Tibial nerve (tissue), 4 donors: ENCODE measurements around the gene CAMK2G. TPM values are rescaled to one million over a fixed set of nuclear protein-coding genes. Genes with fewer than 3 reads are reported as not detected.
A peak's percentile ranks its signal among the peaks of the same experiment; 100 is the strongest.

Experiments
- DNase-seq, 2 donors: peaks; one replicate each; pipeline ENCODE4 v3.0.0-alpha.2; 2019; ENCODE audit warnings: low spot score in 2 of 2
- H3K27ac ChIP-seq, 4 donors: fragments of 200-600 bp; sonication (generic) in 3 of 4; one replicate each; pipeline ENCODE4 v1.5.1; 2017 to 2019; ENCODE audit warnings: mild to moderate bottlenecking in 1 of 4
- H3K27me3 ChIP-seq, 2 donors: fragments of 200-600 bp; sonication (generic) in 1 of 2; one replicate each; pipeline versions ENCODE4 v1.5.1 to v1.6.0; 2017 to 2019
- H3K36me3 ChIP-seq, 3 donors: fragments of 200-600 bp; sonication (generic); one replicate each; pipeline ENCODE4 v1.5.1; 2018 to 2019
- H3K4me1 ChIP-seq, 4 donors: fragments of 200-600 bp; sonication (generic) in 3 of 4; one replicate each; pipeline ENCODE4 v1.5.1; 2017 to 2019
- H3K4me3 ChIP-seq, 4 donors: fragments of 200-600 bp; sonication (generic) in 3 of 4; one replicate each; pipeline ENCODE4 v1.5.1; 2017 to 2019; ENCODE audit warnings: mild to moderate bottlenecking in 1 of 4, moderate library complexity in 1 of 4
- H3K9me3 ChIP-seq, 4 donors: fragments of 200-600 bp; sonication (generic) in 3 of 4; one replicate each; pipeline ENCODE4 v1.5.1; 2017 to 2019
- CTCF ChIP-seq, 5 experiments: fragments of 200-600 bp in 3 of 5; fragments of 450-650 bp in 2 of 5; sonication (generic) in 3 of 5; IDR thresholded peaks; one replicate each; pipeline ENCODE4 v1.5.1; 2016 to 2019; ENCODE audit warnings: antibody characterized with exemption in 5 of 5, mild to moderate bottlenecking in 3 of 5, moderate library complexity in 2 of 5
- EP300 ChIP-seq, 2 donors: sonication (generic); formaldehyde crosslinking; IDR thresholded peaks; one replicate each; pipeline ENCODE4 v1.6.1; 2017; ENCODE audit warnings: antibody characterized with exemption in 2 of 2, mild to moderate bottlenecking in 1 of 2
- POLR2A ChIP-seq, 2 donors: fragments of 450-650 bp; IDR thresholded peaks; one replicate each; pipeline ENCODE4 v1.6.1; 2017; ENCODE audit warnings: antibody characterized with exemption in 2 of 2, mild to moderate bottlenecking in 2 of 2, moderate library complexity in 2 of 2
- WGBS, 2 donors: methylation state at CpG; one replicate each; pipeline ENCODE4 v1.1.5; 2018; 5-methylcytosine and 5-hydroxymethylcytosine counted together
- total RNA-seq, 4 donors: library from RNA; depleted of rRNA; stranded (reverse); fragments of >200 nt; gene quantifications; one replicate each; pipeline ENCODE4 v1.1.0, GENCODE V29; 2016

CAMK2G gene
- total RNA-seq, 4 donors from 2014 or later, result 26.4 to 43.5 (median 35.1) TPM

- 81 to 94% methylated on average over 1 of the region's 1 CpG for WGBS, 2 donors
- H3K27ac ChIP-seq, result no peak overlapping the region
Observed at GRCh38 chr10:73878365-73878764, 4.0 kb upstream of the CAMK2G start.

GRCh38 chr10:73877533-73878160 lies 3.3 kb upstream of the CAMK2G start:
- DNase-seq, result no peak
- TF ChIP-seq POLR2A (IDR thresholded peaks at IDR 0.05), result no peak
- no peak for TF ChIP-seq EP300 (IDR thresholded peaks at IDR 0.05)
- TF ChIP-seq CTCF (IDR thresholded peaks at IDR 0.05), result no peak
- Histone ChIP-seq H3K4me3 (no peak overlapping the region), H3K36me3 (no peaks in the 10 kb centered on the region), H3K27ac (no peak overlapping the region), H3K4me1 (peaks cover 0 to 26% (median 9%) of the 10 kb centered on the region in 4 donors), H3K9me3 (no peaks in the 10 kb centered on the region), H3K27me3 (no peaks in the 10 kb centered on the region)
- 90 to 91% methylated on average over 9 of the region's 9 CpGs for WGBS, 2 donors

More at GRCh38 chr10:73878365-73878764, 4.0 kb upstream of the CAMK2G start:
- no peak for DNase-seq
- H3K27me3 ChIP-seq, result no peaks in the 10 kb centered on the region
- no peak overlapping the region for H3K4me3 ChIP-seq
- no peaks in the 10 kb centered on the region for H3K36me3 ChIP-seq
- peaks cover 0 to 19% (median 3%) of the 10 kb centered on the region in 4 donors for H3K4me1 ChIP-seq
- TF ChIP-seq POLR2A (IDR thresholded peaks at IDR 0.05) (no peak), EP300 (IDR thresholded peaks at IDR 0.05) (no peak), CTCF (IDR thresholded peaks at IDR 0.05) (no peak)
- no peaks in the 10 kb centered on the region for H3K9me3 ChIP-seq

- TF ChIP-seq CTCF (IDR thresholded peaks at IDR 0.05), result no peak
- TF ChIP-seq POLR2A (IDR thresholded peaks at IDR 0.05), result no peak
- no peak for TF ChIP-seq EP300 (IDR thresholded peaks at IDR 0.05)
- DNase-seq, result no peak
- Histone ChIP-seq H3K27me3 (no peaks in the 10 kb centered on the region), H3K4me3 (no peak overlapping the region), H3K27ac (no peak overlapping the region), H3K36me3 (no peaks in the 10 kb centered on the region), H3K4me1 (peaks cover 0 to 33% (median 12%) of the 10 kb centered on the region in 4 donors), H3K9me3 (no peaks in the 10 kb centered on the region)
- WGBS, 2 donors, result 92 to 93% methylated on average over 4 of the region's 4 CpGs
Observed at GRCh38 chr10:73876971-73877370, 2.6 kb upstream of the CAMK2G start.

- Histone ChIP-seq H3K36me3 (peaks cover 0 to 1% (median 0%) of the 10 kb centered on the region in 3 donors), H3K27ac (peak overlapping the region in 1 of 4 donors; percentile 28), H3K9me3 (no peaks in the 10 kb centered on the region), H3K4me3 (no peak overlapping the region), H3K27me3 (no peaks in the 10 kb centered on the region), H3K4me1 (peaks cover 0 to 37% (median 13%) of the 10 kb centered on the region in 4 donors)
- no peak for DNase-seq
- TF ChIP-seq CTCF (IDR thresholded peaks at IDR 0.05) (no peak), EP300 (IDR thresholded peaks at IDR 0.05) (no peak), POLR2A (IDR thresholded peaks at IDR 0.05) (no peak)
Observed at GRCh38 chr10:73876566-73876965, 2.2 kb upstream of the CAMK2G start.

- Histone ChIP-seq H3K27ac (peak overlapping the region in 1 of 4 donors; percentile 28), H3K27me3 (no peaks in the 10 kb centered on the region), H3K4me3 (no peak overlapping the region), H3K4me1 (peaks cover 0 to 38% (median 13%) of the 10 kb centered on the region in 4 donors), H3K36me3 (peaks cover 0 to 6% (median 0%) of the 10 kb centered on the region in 3 donors), H3K9me3 (no peaks in the 10 kb centered on the region)
- TF ChIP-seq CTCF (IDR thresholded peaks at IDR 0.05) (no peak), POLR2A (IDR thresholded peaks at IDR 0.05) (no peak), EP300 (IDR thresholded peaks at IDR 0.05) (no peak)
- DNase-seq, result no peak
- WGBS, 2 donors, result 65 to 80% methylated on average over 1 to 4 of the region's 4 CpGs
Observed at GRCh38 chr10:73876157-73876556, 1.8 kb upstream of the CAMK2G start.
